Measurements from ENCODE around the gene KANK4. TPM values are rescaled to one million over a fixed set of nuclear protein-coding genes. Genes with fewer than 3 reads are reported as not detected.
"Not testable (repeated sequence)": the region's sequence is repeated elsewhere in the genome, so short reads cannot be mapped to it uniquely, and the experiment has no call there.

KANK4 gene
- total RNA-seq, 1 donor, result under 0.01 TPM

- Histone ChIP-seq H3K27ac (ENCODE audit: low read depth, low read length) (no peak overlapping the region), H3K4me1 (ENCODE audit: insufficient read depth, low read length) (no peaks in the 10 kb centered on the region), H3K27me3 (ENCODE audit: insufficient read depth, low read length) (no peaks in the 10 kb centered on the region), H3K36me3 (ENCODE audit: insufficient read depth, low read length) (no peaks in the 10 kb centered on the region), H4K20me1 (ENCODE audit: insufficient read depth, low read length) (no peaks in the 10 kb centered on the region), H3K9me3 (ENCODE audit: low read depth, low read length) (no peaks in the 10 kb centered on the region), H2AFZ (ENCODE audit: low read length) (no peak overlapping the region), H3K79me2 (ENCODE audit: insufficient read depth, low read length) (no peaks in the 10 kb centered on the region), H3K4me2 (ENCODE audit: insufficient read depth, low read length) (no peak overlapping the region), H3K4me3 (ENCODE audit: insufficient read depth, low read length) (no peak overlapping the region)
- TF ChIP-seq, protein P1, sequence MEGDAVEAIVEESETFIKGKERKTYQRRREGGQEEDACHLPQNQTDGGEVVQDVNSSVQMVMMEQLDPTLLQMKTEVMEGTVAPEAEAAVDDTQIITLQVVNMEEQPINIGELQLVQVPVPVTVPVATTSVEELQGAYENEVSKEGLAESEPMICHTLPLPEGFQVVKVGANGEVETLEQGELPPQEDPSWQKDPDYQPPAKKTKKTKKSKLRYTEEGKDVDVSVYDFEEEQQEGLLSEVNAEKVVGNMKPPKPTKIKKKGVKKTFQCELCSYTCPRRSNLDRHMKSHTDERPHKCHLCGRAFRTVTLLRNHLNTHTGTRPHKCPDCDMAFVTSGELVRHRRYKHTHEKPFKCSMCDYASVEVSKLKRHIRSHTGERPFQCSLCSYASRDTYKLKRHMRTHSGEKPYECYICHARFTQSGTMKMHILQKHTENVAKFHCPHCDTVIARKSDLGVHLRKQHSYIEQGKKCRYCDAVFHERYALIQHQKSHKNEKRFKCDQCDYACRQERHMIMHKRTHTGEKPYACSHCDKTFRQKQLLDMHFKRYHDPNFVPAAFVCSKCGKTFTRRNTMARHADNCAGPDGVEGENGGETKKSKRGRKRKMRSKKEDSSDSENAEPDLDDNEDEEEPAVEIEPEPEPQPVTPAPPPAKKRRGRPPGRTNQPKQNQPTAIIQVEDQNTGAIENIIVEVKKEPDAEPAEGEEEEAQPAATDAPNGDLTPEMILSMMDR (IDR thresholded peaks at IDR 0.05; ENCODE audit: extremely low read depth, low read depth, low read length), result no peak
- no peak for DNase-seq (ENCODE audit: insufficient read length, low spot score, missing footprints)
These were observed 78.4 kb downstream of the KANK4 start for GRCh38 chr1:62240651-62241370.

GRCh38 chr1:62239652-62240403 lies 79.4 kb downstream of the KANK4 start:
- not testable (repeated sequence) for H3K27ac ChIP-seq (ENCODE audit: low read depth, low read length); H3K4me1 ChIP-seq (ENCODE audit: insufficient read depth, low read length); H2AFZ ChIP-seq (ENCODE audit: low read length); H4K20me1 ChIP-seq (ENCODE audit: insufficient read depth, low read length); H3K27me3 ChIP-seq (ENCODE audit: insufficient read depth, low read length); H3K9me3 ChIP-seq (ENCODE audit: low read depth, low read length); H3K79me2 ChIP-seq (ENCODE audit: insufficient read depth, low read length); H3K4me3 ChIP-seq (ENCODE audit: insufficient read depth, low read length); DNase-seq (ENCODE audit: insufficient read length, low spot score, missing footprints); H3K36me3 ChIP-seq (ENCODE audit: insufficient read depth, low read length); H3K4me2 ChIP-seq (ENCODE audit: insufficient read depth, low read length)

GRCh38 chr1:62238507-62238906 lies 80.7 kb downstream of the KANK4 start:
- TF ChIP-seq, protein P1 (IDR thresholded peaks at IDR 0.05; ENCODE audit: extremely low read depth, low read depth, low read length), result no peak
- Histone ChIP-seq H3K4me3 (ENCODE audit: insufficient read depth, low read length) (no peak overlapping the region), H3K27me3 (ENCODE audit: insufficient read depth, low read length) (no peaks in the 10 kb centered on the region), H3K79me2 (ENCODE audit: insufficient read depth, low read length) (no peaks in the 10 kb centered on the region), H3K36me3 (ENCODE audit: insufficient read depth, low read length) (no peaks in the 10 kb centered on the region), H3K4me2 (ENCODE audit: insufficient read depth, low read length) (no peak overlapping the region), H3K9me3 (ENCODE audit: low read depth, low read length) (no peaks in the 10 kb centered on the region), H2AFZ (ENCODE audit: low read length) (no peak overlapping the region), H4K20me1 (ENCODE audit: insufficient read depth, low read length) (no peaks in the 10 kb centered on the region), H3K27ac (ENCODE audit: low read depth, low read length) (no peak overlapping the region), H3K4me1 (ENCODE audit: insufficient read depth, low read length) (no peaks in the 10 kb centered on the region)
- no peak for DNase-seq (ENCODE audit: insufficient read length, low spot score, missing footprints)

- DNase-seq (ENCODE audit: insufficient read length, low spot score, missing footprints), result no peak
- no peak overlapping the region for H3K4me3 ChIP-seq (ENCODE audit: insufficient read depth, low read length)
- H3K27ac ChIP-seq (ENCODE audit: low read depth, low read length), result no peak overlapping the region
- H3K9me3 ChIP-seq (ENCODE audit: low read depth, low read length), result no peaks in the 10 kb centered on the region
- no peaks in the 10 kb centered on the region for H3K36me3 ChIP-seq (ENCODE audit: insufficient read depth, low read length)
- no peaks in the 10 kb centered on the region for H3K79me2 ChIP-seq (ENCODE audit: insufficient read depth, low read length)
- TF ChIP-seq, protein P1 (IDR thresholded peaks at IDR 0.05; ENCODE audit: extremely low read depth, low read depth, low read length), result no peak
- no peak overlapping the region for H3K4me2 ChIP-seq (ENCODE audit: insufficient read depth, low read length)
- H4K20me1 ChIP-seq (ENCODE audit: insufficient read depth, low read length), result no peaks in the 10 kb centered on the region
- no peaks in the 10 kb centered on the region for H3K4me1 ChIP-seq (ENCODE audit: insufficient read depth, low read length)
- H2AFZ ChIP-seq (ENCODE audit: low read length), result no peak overlapping the region
- no peaks in the 10 kb centered on the region for H3K27me3 ChIP-seq (ENCODE audit: insufficient read depth, low read length)
These were observed 81.3 kb downstream of the KANK4 start for GRCh38 chr1:62237950-62238374.
